Type B pancreatic cell (in vitro differentiated cells): ENCODE results near the gene OLFM4. TPM values are rescaled to one million over a fixed set of nuclear protein-coding genes. Genes with fewer than 3 reads are reported as not detected.

Source experiments
- DNase-seq: peaks from one replicate; pipeline ENCODE4 v3.0.0; 2021; ENCODE audit warnings: mixed read lengths; ENCODE audit not compliant: unreplicated experiment; ENCODE audit errors: extremely low spot score
- H3K27ac Mint-ChIP-seq: 2 replicates; pipeline ENCODE4 v1.8.0; 2021; ENCODE audit warnings: mild to moderate bottlenecking, mixed read lengths
- H3K27me3 Mint-ChIP-seq: 2 replicates; pipeline ENCODE4 v1.8.0; 2021; ENCODE audit warnings: mixed read lengths
- H3K36me3 Mint-ChIP-seq: 2 replicates; pipeline ENCODE4 v1.8.0; 2021; ENCODE audit warnings: mixed read lengths
- H3K4me1 Mint-ChIP-seq: one replicate; pipeline ENCODE4 v1.8.0; 2021; ENCODE audit warnings: mixed read lengths; ENCODE audit not compliant: unreplicated experiment
- H3K4me3 Mint-ChIP-seq: 2 replicates; pipeline ENCODE4 v1.8.0; 2021; ENCODE audit warnings: mild to moderate bottlenecking, mixed read lengths
- H3K9me3 Mint-ChIP-seq: 2 replicates; pipeline ENCODE4 v1.8.0; 2021; ENCODE audit warnings: mixed read lengths
- CTCF ChIP-seq: fragments of 200-600 bp; sonication (generic); conservative IDR thresholded peaks from 2 replicates; pipeline ENCODE4 v1.5.0; 2021; ENCODE audit warnings: antibody characterized with exemption, mild to moderate bottlenecking
- total RNA-seq: library from RNA; stranded (reverse); gene quantifications from 2 replicates; pipeline ENCODE4 v1.2.1, GENCODE V29; 2021; ENCODE audit warnings: low replicate concordance

The OLFM4 gene
- total RNA-seq, 1 donor from 2014 or later, result 16.9 TPM

GRCh38 chr13:53045189-53045588 is 16.6 kb downstream of the OLFM4 start:
- H3K27me3 Mint-ChIP-seq, result no peaks in the 10 kb centered on the region
- no peak for DNase-seq
- peaks cover 22% of the 10 kb centered on the region for H3K4me1 Mint-ChIP-seq
- no peaks in the 10 kb centered on the region for H3K36me3 Mint-ChIP-seq
- TF ChIP-seq CTCF, result no peak
- no peak overlapping the region for H3K4me3 Mint-ChIP-seq
- peak overlapping the region; percentile 42 for H3K27ac Mint-ChIP-seq
- no peaks in the 10 kb centered on the region for H3K9me3 Mint-ChIP-seq

GRCh38 chr13:53048880-53049279 is 20.3 kb downstream of the OLFM4 start:
- no peak overlapping the region for H3K27ac Mint-ChIP-seq
- no peaks in the 10 kb centered on the region for H3K36me3 Mint-ChIP-seq
- H3K27me3 Mint-ChIP-seq, result no peaks in the 10 kb centered on the region
- H3K9me3 Mint-ChIP-seq, result no peaks in the 10 kb centered on the region
- no peak for DNase-seq
- no peak overlapping the region for H3K4me3 Mint-ChIP-seq
- H3K4me1 Mint-ChIP-seq, result peaks cover 25% of the 10 kb centered on the region
- no peak for TF ChIP-seq CTCF

GRCh38 chr13:53050151-53050550 is 21.5 kb downstream of the OLFM4 start:
- Mint-ChIP-seq H3K27ac (no peak overlapping the region), H3K27me3 (no peaks in the 10 kb centered on the region), H3K4me1 (peaks cover 18% of the 10 kb centered on the region), H3K36me3 (no peaks in the 10 kb centered on the region), H3K9me3 (no peaks in the 10 kb centered on the region), H3K4me3 (no peak overlapping the region)
- no peak for DNase-seq
- TF ChIP-seq CTCF, result no peak

GRCh38 chr13:53052675-53053074 is 24.1 kb downstream of the OLFM4 start:
- no peak overlapping the region for H3K4me3 Mint-ChIP-seq
- H3K4me1 Mint-ChIP-seq, result peaks cover 10% of the 10 kb centered on the region
- H3K9me3 Mint-ChIP-seq, result no peaks in the 10 kb centered on the region
- no peak overlapping the region for H3K27ac Mint-ChIP-seq
- no peak for TF ChIP-seq CTCF
- no peak for DNase-seq
- H3K36me3 Mint-ChIP-seq, result no peaks in the 10 kb centered on the region
- peaks cover 8% of the 10 kb centered on the region for H3K27me3 Mint-ChIP-seq

GRCh38 chr13:53054569-53054968 is 26.0 kb downstream of the OLFM4 start:
- Mint-ChIP-seq H3K9me3 (no peaks in the 10 kb centered on the region), H3K4me3 (no peak overlapping the region)

More at GRCh38 chr13:53054569-53054968, 26.0 kb downstream of the OLFM4 start:
- TF ChIP-seq CTCF, result no peak
- Mint-ChIP-seq H3K4me1 (peaks cover 14% of the 10 kb centered on the region), H3K27ac (no peak overlapping the region), H3K27me3 (peaks cover 16% of the 10 kb centered on the region), H3K36me3 (no peaks in the 10 kb centered on the region)
- DNase-seq, result no peak
